GM04503 (cell line): ENCODE results near the gene SPA17.

Experiments
- DNase-seq: peaks from one replicate; pipeline ENCODE4 v3.0.0-alpha.2; 2012; ENCODE audit warnings: low read depth

Gene SPA17

GRCh38 chr11:124673333-124674167 is at the start of gene SPA17, which contains the start of gene SIAE:
Gene SPA17 (plus strand): TSS chr11:124673904. CDS start chr11:124675265, 1,361 bp downstream.
Gene SIAE (minus strand): TSS chr11:124673739. CDS start chr11:124673708, 31 bp downstream.
- DNase-seq, result peak; percentile 82

- no peak for DNase-seq
These were observed 48.1 kb upstream of the SPA17 start for GRCh38 chr11:124625504-124626168.

GRCh38 chr11:124627546-124627945 is 46.2 kb upstream of the SPA17 start:
- DNase-seq, result no peak

GRCh38 chr11:124629961-124630360 is 43.7 kb upstream of the SPA17 start:
- no peak for DNase-seq

GRCh38 chr11:124633355-124633754 is 40.3 kb upstream of the SPA17 start:
- DNase-seq, result no peak

DNA sequence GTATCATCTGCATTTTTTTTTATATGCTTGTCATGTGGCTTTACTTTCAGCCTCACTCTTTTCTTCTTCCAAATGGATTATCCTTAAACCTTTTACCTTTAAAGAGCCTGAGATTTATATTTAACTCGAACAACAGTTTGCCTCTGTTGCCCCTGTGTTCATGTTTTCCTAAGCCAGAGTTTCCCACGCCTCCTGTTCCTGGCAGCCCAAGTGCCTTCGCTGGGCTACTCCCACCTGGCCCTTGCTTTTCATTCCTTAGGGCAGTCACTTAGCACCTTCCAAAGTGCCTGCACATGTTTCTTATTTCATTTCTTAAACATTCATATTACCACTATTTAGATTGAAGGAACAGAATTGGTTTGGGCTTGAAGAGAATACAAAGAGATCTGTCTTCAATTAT is 37.8 kb upstream of the SPA17 start:
- no peak for DNase-seq

GRCh38 chr11:124638500-124638899 is 35.2 kb upstream of the SPA17 start:
- no peak for DNase-seq

GRCh38 chr11:124639186-124639585 is 34.5 kb upstream of the SPA17 start:
- no peak for DNase-seq

- DNase-seq, result no peak
These were observed 33.0 kb upstream of the SPA17 start for GRCh38 chr11:124640666-124641065.

DNA sequence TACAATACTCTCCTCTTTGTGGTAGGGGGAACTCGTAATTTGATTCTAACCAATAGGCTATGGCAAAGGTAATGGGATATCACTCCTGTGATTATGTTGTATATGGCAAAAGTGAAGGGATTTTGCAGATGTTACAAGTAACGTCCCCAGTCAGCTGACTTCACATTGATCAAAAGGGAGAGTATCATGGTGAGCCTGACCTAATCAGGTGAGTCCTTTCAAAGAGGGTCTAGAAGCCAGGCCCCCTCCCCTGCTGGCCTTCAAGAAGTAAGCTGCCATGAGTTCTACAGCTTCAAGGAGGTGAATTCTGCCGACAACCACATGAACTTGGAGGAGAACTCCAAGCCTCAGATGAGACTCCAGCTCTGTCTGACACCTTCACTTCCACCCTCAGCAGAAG is 31.1 kb upstream of the SPA17 start:
- no peak for DNase-seq

DNA sequence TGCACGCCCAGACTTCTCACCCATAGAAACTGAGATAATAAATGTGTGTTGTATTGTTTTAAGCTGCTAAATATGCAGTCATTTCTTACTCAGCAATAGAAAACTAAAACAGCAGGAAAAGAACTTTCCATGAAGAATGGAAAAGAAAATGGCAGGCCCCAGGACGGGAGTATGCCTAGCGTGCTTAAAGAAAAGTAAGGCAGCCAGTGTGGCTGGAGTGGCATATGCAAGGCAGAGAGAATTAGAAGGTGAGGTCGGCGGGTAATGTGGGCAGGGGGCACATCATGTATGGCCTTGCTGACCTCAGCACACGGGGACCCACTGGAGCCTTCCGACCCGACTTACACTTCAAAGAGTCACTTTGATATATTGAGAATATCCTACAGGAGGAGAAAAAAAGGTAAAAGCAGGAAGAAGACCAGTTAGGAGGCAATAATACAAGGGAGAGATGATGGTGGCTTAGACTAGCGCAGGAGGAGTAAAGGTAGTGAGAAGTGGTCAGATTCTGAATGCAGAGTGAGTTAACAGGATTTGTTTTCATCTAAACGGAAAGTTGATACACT is 30.6 kb upstream of the SPA17 start:
- no peak for DNase-seq

GRCh38 chr11:124643605-124644425 is 29.9 kb upstream of the SPA17 start:
- peak; percentile 70 for DNase-seq

DNA sequence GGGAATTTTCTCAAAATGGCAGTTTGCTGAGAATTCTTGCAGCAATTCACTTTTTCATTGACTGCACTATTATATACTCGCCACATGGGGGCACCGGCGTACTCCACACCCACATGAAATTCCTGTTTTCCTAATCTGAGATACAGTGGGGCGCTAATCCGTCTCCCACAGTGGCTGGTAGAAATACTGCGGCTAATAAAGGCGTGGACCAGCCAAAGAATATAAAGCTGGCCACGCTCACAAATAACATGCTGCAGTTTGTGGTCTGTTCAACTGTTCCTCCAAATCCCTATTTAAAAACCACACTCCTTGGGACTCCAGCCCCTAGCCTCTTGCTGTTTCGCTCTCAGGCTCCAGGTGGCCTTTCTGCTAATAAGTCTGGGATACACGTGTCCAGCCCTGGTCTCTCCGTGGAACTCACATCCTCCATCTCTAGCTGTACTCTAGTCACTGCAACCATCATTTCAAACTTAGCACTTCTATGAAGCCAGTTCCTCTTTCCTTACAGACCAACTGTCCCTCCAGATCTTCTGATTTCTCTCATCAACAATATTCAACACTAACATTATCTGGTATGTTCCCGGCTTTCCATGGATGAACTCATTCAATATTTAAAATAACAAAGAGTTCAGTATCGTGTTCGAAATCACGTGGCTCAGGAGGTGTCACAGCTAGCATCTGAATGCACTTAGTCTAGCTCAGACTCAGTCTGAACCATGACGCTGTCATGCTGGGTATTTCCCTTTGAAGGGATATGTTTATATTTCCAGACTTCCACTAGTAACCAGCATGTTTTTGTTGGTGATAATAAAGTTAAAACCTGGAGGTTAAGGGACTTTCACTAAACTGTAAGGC is 29.1 kb upstream of the SPA17 start:
- DNase-seq, result peak; percentile 21

GRCh38 chr11:124646148-124646547 is 27.6 kb upstream of the SPA17 start:
- DNase-seq, result no peak

GRCh38 chr11:124648610-124649009 is 25.1 kb upstream of the SPA17 start:
- DNase-seq, result no peak

DNA sequence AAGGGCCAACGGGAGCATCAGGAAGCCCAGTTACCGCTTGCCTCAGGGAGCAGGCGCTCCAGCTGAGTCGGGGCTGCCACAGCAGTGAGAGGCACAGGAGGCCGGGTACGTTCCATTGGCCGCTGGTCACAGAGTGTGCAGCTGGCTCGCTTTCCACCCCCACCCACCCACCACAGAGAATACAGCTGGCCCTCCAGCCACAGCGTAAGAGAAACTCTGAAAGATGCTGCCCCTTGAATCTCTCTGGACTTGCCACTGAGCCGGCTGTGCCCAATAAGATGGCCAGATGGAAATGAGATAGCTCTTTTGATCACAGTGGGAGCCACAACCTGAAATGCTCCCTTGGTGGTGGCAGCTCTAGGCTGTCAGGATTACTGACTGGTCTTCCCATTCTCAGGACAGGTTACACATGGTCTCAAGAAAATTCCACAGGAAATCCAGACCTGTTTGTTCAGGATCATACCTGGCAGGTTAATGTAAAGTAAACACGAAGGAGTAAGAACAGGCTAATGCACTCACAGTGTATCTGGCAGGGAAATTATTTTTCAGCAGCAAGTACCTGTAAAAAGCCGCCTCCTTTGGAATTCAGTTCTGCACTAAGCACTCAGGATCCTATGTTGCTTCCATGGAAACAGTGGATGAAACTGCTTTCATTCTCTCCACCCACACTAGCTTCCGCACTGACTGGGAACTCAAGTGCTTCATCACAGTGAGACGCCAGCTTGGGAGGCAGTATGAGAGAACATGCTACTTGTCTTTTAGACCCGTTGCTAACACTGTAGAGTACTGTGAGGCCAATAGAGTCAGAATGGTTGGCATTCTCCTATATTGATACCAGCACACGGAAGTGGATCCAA is 16.7 kb upstream of the SPA17 start:
- no peak for DNase-seq

GRCh38 chr11:124657904-124658303 is 15.8 kb upstream of the SPA17 start:
- DNase-seq, result no peak

DNA sequence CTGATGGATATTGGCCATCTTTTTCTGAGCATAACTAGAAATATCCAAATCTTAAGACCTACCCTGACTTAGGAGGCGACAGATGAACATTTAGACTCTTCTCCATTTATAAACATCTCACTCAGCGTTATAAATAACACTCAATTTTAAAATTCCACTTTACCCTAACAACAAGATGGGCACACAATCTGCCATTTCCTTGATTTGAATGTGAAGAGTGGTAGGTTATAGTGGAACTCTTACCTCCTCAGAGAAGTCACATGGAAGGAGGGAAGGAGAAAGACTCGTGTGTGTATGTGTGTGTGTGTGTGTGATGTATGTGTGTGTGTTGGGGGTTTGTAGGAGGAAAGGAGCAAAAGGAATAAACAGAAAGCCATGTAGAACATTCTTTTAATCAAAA is 15.2 kb upstream of the SPA17 start:
- DNase-seq, result no peak

- no peak for DNase-seq
These were observed 14.7 kb upstream of the SPA17 start for GRCh38 chr11:124658986-124659385.

GRCh38 chr11:124661553-124661952 is 12.2 kb upstream of the SPA17 start:
- DNase-seq, result no peak
